NCI-H2081 treated with DMSO at 0.1 percent for 48 hours (cell line): ENCODE data around the gene KRT1.
"Not testable (repeated sequence)": the region's sequence is repeated elsewhere in the genome, so short reads cannot be mapped to it uniquely, and the experiment has no call there.

Experiments used
- DNase-seq: peaks from one replicate; lab custom pipeline; 2025; lab: John Stamatoyannopoulos, UW

The KRT1 gene

DNA sequence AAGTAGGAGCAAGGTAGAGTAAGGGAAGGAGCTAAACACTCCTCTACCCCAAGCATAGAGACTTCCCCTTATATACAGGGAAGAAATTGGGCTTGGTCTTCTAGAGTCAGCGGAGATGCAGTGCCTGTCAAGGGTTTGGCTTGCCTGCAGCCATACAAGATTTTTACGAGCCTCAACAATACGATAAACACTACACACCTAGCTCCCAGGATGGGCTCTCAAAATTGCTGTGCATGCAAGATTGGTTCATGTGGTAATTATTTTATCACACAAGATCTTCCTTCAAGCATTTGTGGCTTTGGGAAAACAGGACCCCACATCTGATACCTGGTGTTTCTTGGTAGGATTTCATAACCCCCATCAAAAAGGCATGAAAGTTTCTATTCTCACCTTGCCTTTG, at the start of gene KRT1:
TSS of gene KRT1 (minus strand) at position 45 of the 400 bp plus-strand sequence. CDS start 59 bp downstream, outside the sequence.
- DNase-seq: no peak

DNA sequence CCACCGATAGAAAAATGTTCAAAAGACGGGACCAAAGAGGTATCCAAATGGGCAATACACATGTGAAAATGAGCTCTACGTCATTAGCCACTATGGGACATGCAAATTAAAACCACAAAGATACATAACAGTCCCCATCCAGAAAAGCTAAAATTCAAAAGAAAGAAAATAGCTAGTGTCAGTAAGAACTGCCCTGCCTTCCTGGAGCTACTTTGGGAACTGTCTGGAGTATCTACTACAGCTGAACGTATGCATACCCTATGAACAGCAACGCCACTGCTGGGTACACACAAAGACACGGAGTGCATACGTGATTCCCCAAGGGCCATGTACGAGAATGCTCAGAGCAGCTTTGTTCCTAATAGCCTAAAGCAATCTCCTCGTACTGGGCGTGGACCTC, 48.9 kb upstream of the KRT1 start:
- no peak for DNase-seq

DNA sequence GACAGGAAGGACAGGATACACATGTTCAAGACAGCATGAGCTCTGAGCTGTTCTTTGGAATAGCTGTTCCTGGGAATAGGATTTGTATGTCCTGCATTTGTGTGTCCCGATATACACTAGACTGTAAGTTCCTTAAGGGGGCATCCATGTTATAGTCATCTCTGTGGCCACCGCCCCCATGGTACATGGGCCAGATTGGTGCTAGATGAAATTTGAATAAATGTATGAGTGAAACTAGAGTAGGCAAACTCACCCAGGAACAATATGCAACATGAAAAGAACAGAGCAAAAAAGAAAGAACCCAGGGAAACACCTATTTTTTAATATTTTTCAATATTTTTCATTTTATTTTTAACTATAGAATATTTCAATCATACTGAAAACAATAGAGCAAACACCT, 48.2 kb upstream of the KRT1 start:
- no peak for DNase-seq

DNA sequence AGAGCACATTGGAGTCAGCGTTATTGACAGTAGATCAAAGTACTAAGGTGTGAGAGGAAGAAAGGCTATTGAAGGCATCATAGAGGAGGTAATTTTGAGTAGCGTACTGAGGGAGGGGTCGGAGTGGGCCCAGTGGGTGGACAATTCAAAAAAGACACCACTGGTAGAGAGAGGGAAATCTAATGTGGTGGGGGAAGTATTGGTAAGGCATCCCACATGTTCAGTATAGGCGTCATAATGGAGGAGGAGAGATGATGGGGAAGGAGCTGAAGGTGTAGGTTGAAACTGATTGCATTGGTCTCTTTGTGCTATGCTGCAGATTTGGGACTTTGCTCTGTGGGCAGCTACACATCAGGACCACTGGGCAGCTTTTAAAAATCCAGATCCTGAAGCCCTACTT, 46.8 kb upstream of the KRT1 start:
- DNase-seq: no peak

DNA sequence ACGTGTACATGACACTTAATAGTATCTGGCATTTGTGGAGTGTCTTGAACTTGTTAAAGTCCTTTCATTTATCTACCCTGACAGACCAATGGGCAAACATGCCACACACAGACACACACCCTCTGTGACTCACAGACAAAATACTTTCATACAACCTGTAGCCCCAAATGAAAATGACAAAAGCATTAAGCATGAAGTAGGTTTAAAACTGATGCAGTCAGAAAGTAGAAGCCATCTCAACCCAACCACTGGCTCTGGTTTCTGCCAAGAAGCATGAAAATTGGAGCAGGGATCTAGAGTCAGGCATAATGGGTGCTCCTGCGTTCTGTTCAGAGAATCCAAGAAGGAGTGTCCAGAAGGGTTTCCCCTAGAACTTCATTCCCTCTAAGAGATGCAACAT, 46.2 kb upstream of the KRT1 start:
- no peak for DNase-seq

DNA sequence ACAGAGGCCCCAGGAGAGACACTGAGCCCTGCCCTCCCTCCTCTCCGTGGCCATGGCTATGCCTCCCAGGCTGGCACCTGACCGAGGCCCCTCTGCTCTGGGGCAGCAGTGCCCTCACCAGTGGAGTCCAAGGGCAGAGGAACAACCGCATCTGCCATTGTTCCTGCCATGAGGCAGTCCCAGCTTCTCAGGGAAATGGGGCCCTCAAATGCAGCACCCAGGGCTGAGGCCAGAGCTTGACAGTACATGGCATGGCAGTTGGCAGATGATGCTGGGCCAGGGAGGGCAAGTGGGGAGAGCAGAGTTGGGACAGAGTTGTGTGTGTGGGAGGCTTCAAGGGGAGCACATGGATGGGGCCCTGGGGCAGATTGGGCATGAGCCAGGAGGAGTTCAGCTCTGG, 44.2 kb upstream of the KRT1 start:
- DNase-seq: no peak

DNA sequence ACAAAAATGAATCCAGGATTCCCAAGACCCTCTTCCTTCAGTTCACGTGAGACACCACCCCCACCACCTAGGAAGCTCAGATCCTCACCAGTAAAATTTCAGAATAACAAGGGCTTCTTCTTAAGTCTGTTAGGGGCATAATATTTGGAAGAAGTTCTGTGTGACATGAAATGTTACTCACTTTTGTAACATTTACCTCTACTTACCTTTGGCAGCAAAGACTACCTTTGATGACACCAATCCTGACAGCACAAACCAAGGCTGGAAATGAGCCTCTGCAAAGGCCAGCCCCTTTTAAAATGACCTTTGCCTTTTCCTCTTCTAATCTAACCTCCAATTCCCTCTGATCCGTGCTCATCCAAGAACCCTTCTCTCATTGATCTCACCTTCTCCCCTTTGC, 42.5 kb upstream of the KRT1 start:
- DNase-seq: no peak

DNA sequence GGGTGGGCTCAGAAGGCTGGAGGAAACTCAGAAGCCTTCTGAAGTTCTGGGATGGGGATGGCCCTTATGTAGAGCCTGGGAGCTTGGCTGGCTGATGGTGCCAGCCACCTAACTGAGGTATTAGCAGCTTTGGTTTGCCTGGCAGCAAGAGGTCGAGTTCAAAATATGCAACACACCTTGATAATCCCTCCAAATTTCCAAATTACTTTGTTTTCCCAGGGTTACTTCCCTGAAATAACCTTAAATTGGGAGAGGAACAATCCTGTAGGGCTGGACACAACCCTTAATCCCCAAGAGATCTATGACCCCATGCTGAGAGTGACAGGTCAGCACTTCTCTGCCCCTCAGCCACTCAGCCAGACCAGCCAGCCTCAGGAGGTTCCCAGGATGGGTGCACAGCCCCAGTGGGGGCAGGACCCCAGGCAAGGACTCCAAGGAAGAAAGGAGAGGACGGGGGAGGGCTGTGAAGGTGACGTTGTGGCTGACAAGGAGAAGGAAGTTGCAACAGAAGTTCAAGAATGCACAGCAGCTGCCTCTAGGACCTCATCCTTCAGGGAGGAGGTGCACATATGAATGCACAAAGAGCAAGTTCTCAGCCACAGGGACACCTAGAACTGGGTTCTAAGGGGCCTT, 41.7 kb upstream of the KRT1 start:
- no peak for DNase-seq

DNA sequence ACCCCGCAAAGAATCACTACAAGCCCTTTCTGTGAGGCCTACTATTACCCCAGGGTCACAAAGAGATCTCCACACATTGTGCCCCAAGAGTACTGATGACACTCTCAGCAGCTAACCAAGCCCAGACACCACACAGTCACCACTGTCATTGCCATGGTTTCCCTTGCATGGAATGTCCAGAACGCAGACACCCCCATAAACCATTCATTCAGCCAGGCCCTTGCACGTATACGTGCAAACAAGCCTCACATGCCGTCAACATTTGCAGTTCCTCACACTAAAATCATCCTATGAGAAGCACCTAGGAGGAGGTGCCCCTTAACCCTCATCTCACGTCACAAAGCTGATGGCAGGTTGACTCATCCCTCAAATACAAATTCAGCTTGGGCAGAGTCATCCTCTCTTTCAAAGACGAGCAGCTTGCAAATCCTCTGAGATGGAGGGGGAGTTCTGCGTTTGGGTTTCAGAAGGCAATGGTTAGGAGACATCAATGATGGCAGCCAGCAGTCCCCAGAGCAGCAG, 40.2 kb upstream of the KRT1 start:
- DNase-seq: no peak

DNA sequence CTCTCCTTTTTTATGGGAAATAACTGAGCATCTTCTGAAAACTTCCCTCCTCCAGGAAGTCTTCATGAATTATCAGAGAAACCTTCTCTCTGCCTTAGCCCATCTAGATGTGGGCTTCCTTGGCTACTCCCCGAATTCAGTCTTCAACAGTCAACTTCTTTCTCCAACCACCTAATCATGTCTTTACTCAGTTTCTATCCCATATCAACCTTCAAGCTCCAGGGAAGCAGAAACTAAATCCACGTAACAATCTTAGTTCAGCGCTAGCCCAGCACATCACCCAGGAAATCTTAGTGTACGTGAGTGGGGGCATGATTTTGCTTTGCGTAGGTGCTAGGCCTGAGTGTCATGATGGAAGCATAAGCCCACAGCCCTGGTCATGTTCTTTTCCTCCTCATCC, 35.9 kb upstream of the KRT1 start:
- DNase-seq: no peak

DNA sequence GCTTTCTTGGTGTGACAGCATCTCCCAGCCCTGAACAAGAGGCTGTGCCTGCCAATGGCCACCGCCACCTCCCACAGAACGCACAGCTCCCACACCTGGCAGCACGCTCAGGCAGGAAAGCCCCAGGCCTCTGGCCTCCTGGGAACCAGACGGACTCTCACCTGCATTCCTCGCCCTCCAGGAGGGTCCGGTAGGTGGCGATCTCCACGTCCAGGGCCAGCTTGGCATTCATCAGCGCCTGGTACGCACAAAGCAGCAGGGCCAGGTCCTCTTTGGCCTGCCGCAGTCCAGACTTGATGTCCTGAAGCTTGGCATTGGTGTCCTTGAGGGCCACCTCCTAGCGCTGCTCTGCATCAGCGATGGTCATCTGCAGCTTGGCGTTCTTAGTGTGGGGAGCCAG, 35.2 kb upstream of the KRT1 start:
- DNase-seq: no peak

DNA sequence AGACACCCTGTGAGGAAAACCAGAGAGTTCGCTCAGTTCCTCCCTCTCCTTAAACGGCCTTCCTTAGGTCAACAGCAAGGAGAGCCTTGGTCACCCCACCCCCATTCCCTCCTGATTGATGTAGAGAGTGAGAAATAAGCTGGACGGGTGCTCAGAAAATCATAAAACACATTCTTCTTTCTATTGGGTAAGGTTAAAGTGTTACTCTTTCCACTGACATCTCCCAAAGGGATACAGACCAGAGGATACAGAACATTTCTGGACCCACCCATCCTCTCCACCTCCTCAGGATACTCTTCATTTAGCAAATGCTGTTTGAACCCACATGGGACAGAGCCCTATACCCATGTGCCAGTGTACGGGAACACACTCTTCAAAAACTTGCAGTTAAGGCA, 34.7 kb upstream of the KRT1 start:
- no peak for DNase-seq

DNA sequence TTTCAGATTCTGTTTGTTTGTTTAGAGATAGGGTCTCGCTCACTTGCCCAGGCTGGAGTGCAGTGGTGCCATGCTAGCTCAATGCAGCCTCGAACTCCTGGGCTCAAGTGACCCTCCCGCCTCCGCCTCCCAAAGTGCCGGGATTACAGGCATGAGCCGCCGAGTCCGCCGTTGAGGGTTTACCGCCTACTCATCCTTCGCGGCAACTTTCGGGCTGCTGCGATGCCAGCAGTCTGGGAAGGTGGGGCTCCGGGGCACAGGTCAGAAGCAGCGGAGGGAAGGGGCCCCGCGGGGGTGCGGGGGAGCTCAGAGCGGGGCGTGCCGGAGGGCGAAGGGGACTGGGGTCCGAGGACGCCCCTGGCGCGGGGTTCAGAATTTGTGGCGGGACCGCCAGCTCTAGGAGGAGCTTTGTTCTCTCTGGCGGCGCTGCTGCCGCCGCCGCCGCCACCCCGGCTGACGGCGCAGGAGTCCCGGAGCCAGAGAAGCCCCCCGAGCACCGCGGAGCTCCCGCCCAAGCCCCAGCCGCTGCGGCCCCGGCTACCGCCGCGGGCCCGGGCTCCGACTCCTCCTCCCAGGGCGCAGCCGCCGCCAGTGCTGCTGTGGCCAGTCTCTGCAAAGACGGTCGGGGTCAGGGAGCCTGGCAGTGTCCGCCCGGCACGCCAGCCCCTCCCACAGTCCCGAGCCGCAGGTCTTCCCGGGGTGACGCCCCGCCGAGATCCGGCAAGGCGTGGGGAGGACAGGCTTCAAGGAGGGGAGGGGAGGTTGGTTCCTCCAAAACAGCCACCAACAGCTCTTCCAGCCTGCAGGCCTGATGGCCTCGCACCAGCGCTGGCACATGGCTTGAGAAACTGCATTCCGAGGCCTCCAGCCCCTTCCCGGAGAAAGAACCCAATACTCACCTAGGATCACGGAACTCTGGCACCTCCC, 34.0 kb upstream of the KRT1 start:
- no peak for DNase-seq

DNA sequence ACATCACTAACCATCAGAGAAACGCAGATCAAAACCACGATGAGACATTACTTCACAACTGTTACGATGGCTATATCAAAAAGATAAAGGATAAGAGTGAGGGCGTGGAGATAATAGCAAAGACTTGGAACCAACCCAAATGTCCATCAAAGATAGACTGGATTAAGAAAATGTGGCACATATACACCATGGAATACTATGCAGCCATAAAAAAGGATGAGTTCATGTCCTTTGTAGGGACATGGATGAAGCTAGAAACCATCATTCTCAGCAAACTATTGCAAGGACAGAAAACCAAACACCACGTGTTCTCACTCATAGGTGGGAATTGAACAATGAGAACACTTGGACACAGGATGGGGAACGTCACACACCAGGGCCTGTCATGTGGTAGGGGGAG, 31.9 kb upstream of the KRT1 start:
- DNase-seq: not testable (repeated sequence)

DNA sequence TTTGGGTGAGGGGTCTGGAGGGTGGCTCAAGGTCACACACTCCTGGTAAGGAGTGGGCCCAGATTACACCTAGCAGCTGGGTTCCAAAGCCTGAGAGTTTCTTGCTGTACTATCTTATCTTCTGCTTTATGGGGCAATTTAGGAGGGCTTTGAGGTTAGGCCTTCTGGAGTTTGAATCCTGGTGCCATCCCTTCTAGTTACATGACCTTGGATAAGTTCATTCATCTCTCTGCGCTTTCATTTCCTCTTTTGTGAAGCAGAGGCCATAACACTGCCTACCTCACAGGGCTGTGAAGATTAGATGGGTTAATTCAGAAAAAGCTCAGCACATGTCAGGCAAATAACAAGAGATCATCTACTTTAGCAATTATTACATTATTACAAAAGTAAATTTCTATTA, 30.5 kb upstream of the KRT1 start:
- DNase-seq: no peak

DNA sequence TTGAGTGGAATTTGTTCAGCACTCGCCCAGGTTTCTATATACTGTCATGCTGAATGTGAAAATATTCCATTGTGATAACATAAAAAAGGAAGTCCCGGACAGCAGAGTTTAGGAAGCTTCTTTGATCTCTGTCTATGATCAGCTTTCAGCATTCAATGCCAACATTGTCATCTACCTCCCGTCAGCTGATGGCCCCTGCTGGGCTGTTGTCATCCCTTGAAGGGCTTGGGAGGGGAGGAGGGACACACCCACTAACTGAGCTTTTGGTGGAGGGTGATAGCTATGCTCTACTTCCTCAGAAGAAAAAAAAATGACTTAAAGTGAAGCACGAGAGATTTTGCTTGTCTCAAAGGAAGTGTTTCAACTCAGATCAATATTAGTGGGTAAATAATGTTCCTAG, 27.8 kb upstream of the KRT1 start:
- no peak for DNase-seq

DNA sequence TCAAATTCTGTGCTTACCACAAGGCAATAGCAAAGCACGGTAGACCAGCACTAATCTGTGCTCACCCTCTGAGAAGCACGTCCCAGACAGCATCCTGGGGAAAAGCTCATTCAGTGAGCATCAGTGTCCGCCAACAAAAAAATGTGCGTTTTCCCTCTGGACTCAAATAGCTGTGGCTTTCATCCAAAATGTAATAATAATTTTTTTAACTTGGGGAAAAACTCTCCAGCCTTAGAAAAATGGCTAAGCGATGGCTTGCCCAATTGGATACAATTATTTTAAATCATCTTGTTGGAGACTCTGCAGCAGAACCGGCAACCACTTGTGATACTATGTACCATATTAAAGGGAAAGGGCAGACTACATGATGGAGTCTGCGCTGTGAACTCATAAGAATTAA, 24.3 kb upstream of the KRT1 start:
- no peak for DNase-seq

DNA sequence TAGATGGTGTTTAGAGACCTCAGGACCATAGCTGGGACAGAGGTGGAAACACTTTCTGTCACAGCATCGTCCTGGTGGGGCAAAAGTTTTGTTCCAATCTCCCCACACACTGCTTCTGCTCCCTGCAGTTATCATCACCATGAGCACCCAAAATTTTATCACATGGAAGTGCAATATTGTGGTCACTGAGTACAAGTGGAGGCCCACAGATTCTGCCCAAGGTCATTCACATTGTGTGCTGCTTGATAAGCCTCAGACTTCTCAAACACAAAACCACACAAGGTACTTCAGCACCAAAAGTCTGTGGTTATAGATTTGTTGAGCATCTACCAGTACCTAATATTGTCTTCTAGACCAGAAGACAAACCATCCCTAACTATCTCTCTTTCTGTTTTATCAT, 23.7 kb upstream of the KRT1 start:
- DNase-seq: no peak

DNA sequence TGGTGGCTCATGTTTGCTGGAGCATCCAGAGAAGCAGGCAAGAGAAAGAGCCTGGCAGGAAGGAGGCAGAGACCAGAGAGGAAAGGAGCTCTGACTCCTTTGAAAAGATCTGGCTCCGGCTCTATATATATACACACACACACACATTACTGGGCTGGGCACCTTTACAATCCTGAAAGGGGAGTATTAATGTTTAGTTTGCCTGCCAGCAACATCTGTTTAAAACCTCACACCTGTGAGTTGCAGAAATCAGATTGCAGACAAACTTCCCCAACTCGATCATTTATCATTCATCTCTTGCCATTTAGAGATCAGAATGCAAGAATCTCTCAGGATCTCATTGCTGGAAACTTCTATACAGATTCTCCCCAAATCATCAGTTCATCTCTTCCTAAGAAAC, 23.2 kb upstream of the KRT1 start, which contains the start of gene KRT77:
TSS of gene KRT77 (minus strand) at position 101 of the 400 bp plus-strand sequence. CDS start at position 11, 90 bp downstream.
- DNase-seq: no peak

DNA sequence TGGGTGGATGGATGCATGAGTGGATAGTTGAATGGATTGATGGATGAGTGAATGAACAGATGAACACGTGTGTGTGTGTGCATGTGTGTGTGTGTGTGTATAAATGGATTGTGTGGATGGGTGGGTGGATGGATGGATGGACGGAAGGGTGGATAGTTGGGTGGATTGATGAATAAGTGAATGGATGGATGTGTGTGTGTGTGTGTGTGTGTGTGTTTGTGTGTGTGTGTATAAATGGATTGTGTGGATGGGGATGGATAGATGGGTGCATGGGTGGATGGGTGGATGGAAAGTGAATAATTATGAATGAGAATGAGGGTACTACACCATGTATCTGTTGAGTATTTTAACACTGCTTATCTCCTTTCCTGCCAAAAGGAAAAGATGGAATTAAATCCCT, 22.1 kb upstream of the KRT1 start:
- no peak for DNase-seq

DNA sequence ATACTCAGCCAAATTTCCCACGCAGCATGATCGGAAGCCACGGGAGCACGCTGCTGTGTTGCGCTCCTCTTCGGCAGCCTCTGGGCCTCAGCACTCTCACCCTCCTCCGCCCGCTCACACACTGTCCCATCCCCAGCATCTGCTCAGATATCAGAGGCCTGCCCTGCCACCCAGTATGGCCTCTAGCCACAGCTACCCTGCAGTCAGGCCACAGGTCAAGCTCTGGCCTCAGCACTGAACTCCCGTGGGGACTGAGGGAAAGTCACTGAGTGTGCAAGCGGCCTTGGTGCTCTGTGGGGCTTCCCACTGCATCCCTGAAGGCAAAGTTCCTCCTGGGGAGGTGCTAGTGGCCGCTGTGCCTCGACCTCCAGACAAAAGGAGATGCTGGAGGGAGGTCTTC, 21.1 kb upstream of the KRT1 start:
- no peak for DNase-seq

DNA sequence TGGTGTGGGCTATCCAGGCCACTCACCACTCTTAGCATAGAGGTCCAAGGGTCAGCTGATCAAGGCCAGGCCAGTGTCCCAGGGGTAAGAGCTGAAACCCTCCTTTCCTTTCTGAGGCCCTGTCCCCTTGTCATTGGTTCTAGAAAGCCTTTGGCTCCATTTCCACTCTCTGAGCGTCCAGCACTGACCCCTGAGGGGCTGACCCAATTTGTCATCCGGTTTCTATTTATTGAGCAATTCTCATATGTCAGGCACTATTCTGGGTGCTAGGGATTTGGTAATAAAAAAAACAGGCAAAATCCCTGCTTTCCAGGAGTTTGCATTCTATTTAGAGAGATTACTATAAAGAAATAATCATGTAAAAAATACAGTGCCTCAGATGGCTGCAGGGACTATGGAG, 19.8 kb upstream of the KRT1 start:
- DNase-seq: no peak

DNA sequence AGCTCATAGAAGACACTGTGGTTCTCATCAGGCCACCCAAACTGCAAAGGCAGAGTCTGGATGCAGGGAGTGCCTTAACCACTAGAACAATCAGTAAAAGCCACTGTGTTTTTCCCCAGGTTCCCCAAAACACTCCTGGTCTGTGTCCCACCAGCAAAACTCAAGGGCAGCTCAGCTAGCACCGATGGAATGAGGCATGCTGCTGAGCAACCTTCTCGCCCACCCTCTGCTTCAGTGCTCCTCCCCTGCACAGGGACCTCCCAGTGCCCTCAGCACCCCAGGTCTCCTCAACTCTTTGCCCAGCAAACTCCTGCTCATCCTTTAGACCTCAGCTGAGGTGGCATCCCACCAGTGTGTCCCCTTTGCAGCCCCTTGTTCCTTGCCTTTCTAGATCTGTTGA, 19.2 kb upstream of the KRT1 start:
- no peak for DNase-seq
